ENCODE data around the gene CYB561A3.

The CYB561A3 gene

GRCh38 chr11:61309739-61310138 lies 51.9 kb downstream of the CYB561A3 start:
- in situ Hi-C loops (cut with HindIII; ENCODE audit: low sequenced_read_pairs) = no loop called here
- no peak for TF ChIP-seq CTCF (IDR thresholded peaks at IDR 0.05; ENCODE audit: low read depth, low read length, missing control alignments)
- no peak for DNase-seq (ENCODE audit: low read depth)
- no peak overlapping the region for H3K4me3 ChIP-seq (ENCODE audit: low read depth, low read length)

GRCh38 chr11:61309141-61309540 lies 52.5 kb downstream of the CYB561A3 start:
- H3K4me3 ChIP-seq (ENCODE audit: low read depth, low read length) = no peak overlapping the region
- in situ Hi-C loops (cut with HindIII; ENCODE audit: low sequenced_read_pairs) = no loop called here
- no peak for TF ChIP-seq CTCF (IDR thresholded peaks at IDR 0.05; ENCODE audit: low read depth, low read length, missing control alignments)
- DNase-seq (ENCODE audit: low read depth) = no peak

- TF ChIP-seq CTCF (IDR thresholded peaks at IDR 0.05; ENCODE audit: low read depth, low read length, missing control alignments) = no peak
- no peak overlapping the region for H3K4me3 ChIP-seq (ENCODE audit: low read depth, low read length)
- in situ Hi-C loops (cut with HindIII; ENCODE audit: low sequenced_read_pairs) = no loop called here
- DNase-seq (ENCODE audit: low read depth) = no peak
Observed at GRCh38 chr11:61307354-61307753, 54.3 kb downstream of the CYB561A3 start.

- no peak for DNase-seq (ENCODE audit: low read depth)
- no peak for TF ChIP-seq CTCF (IDR thresholded peaks at IDR 0.05; ENCODE audit: low read depth, low read length, missing control alignments)
- in situ Hi-C loops (cut with HindIII; ENCODE audit: low sequenced_read_pairs) = no loop called here
- H3K4me3 ChIP-seq (ENCODE audit: low read depth, low read length) = no peak overlapping the region
Observed at GRCh38 chr11:61306221-61306620, 55.5 kb downstream of the CYB561A3 start.

GRCh38 chr11:61305417-61305816 lies 56.3 kb downstream of the CYB561A3 start:
- in situ Hi-C loops (cut with HindIII; ENCODE audit: low sequenced_read_pairs) = no loop called here
- no peak for DNase-seq (ENCODE audit: low read depth)
- H3K4me3 ChIP-seq (ENCODE audit: low read depth, low read length) = no peak overlapping the region
- no peak for TF ChIP-seq CTCF (IDR thresholded peaks at IDR 0.05; ENCODE audit: low read depth, low read length, missing control alignments)

GRCh38 chr11:61303725-61304124 lies 58.0 kb downstream of the CYB561A3 start:
- H3K4me3 ChIP-seq (ENCODE audit: low read depth, low read length) = no peak overlapping the region
- no peak for TF ChIP-seq CTCF (IDR thresholded peaks at IDR 0.05; ENCODE audit: low read depth, low read length, missing control alignments)
- DNase-seq (ENCODE audit: low read depth) = no peak
- in situ Hi-C loops (cut with HindIII; ENCODE audit: low sequenced_read_pairs) = no loop called here

GRCh38 chr11:61302550-61302949 lies 59.1 kb downstream of the CYB561A3 start:
- H3K4me3 ChIP-seq (ENCODE audit: low read depth, low read length) = no peak overlapping the region
- TF ChIP-seq CTCF (IDR thresholded peaks at IDR 0.05; ENCODE audit: low read depth, low read length, missing control alignments) = no peak
- in situ Hi-C loops (cut with HindIII; ENCODE audit: low sequenced_read_pairs) = no loop called here
- DNase-seq (ENCODE audit: low read depth) = no peak
